HepG2 (cell line): ENCODE measurements around the gene PYGO2. TPM values are rescaled to one million over a fixed set of nuclear protein-coding genes. Genes with fewer than 3 reads are reported as not detected.

Experiments used
- ATF1 ChIP-seq: IDR thresholded peaks from 2 replicates; pipeline ENCODE4 v1.6.1; 2016; ENCODE audit warnings: mild to moderate bottlenecking, control low read depth
- CREB1 ChIP-seq, 2 experiments: fragments of 450-650 bp in 1 of 2; IDR thresholded peaks; 2 replicates each; pipeline ENCODE4 v1.6.1; 2016 to 2017; ENCODE audit warnings: control low read depth in 1 of 2, mild to moderate bottlenecking in 1 of 2, missing compliant biosample characterization in 1 of 2, missing genetic modification characterization in 1 of 2
- DMTF1 ChIP-seq: sonication (generic); formaldehyde crosslinking; IDR thresholded peaks from 2 replicates; pipeline ENCODE4 v1.4.0; 2020; ENCODE audit warnings: mild to moderate bottlenecking, missing genetic modification reagents
- GATA4 ChIP-seq: sonication (generic); IDR thresholded peaks from 2 replicates; pipeline ENCODE4 v1.6.1; 2016; ENCODE audit warnings: antibody characterized with exemption, low read depth, borderline replicate concordance
- KDM6A ChIP-seq: IDR thresholded peaks from 2 replicates; pipeline ENCODE4 v1.6.1; 2016; ENCODE audit warnings: low read depth
- SP1 ChIP-seq, 2 experiments: fragments of 450-650 bp in 1 of 2; sonication (generic) in 1 of 2; formaldehyde crosslinking in 1 of 2; IDR thresholded peaks; 2 replicates each; pipeline versions ENCODE4 v1.4.0 to v1.6.1; 2016 to 2020; ENCODE audit warnings: missing genetic modification reagents in 1 of 2
- SP140L ChIP-seq: sonication (generic); formaldehyde crosslinking; IDR thresholded peaks from 2 replicates; pipeline ENCODE4 v1.4.0; 2020; ENCODE audit warnings: missing genetic modification reagents, borderline replicate concordance
- STAT6 ChIP-seq: sonication (generic); formaldehyde crosslinking; IDR thresholded peaks from 2 replicates; pipeline ENCODE4 v1.4.0; 2020; ENCODE audit warnings: missing genetic modification reagents, mild to moderate bottlenecking, borderline replicate concordance
- ZBTB21 ChIP-seq: sonication (generic); formaldehyde crosslinking; IDR thresholded peaks from 2 replicates; pipeline ENCODE4 v1.4.0; 2020; ENCODE audit warnings: missing genetic modification reagents
- ZBTB34 ChIP-seq: sonication (generic); formaldehyde crosslinking; IDR thresholded peaks from 2 replicates; pipeline ENCODE4 v1.8.0; 2022; ENCODE audit warnings: mild to moderate bottlenecking, missing genetic modification reagents
- ZMYM3 ChIP-seq: sonication (generic); formaldehyde crosslinking; IDR thresholded peaks from 2 replicates; pipeline ENCODE4 v1.5.1; 2020; ENCODE audit warnings: mild to moderate bottlenecking, missing genetic modification reagents
- ZNF563 ChIP-seq: sonication (generic); formaldehyde crosslinking; IDR thresholded peaks from 2 replicates; pipeline ENCODE4 v1.8.0; 2022; ENCODE audit warnings: mild to moderate bottlenecking, moderate library complexity, missing genetic modification reagents
- ZNF609 ChIP-seq: sonication (generic); formaldehyde crosslinking; IDR thresholded peaks from 2 replicates; pipeline ENCODE4 v1.4.0; 2020; ENCODE audit warnings: mild to moderate bottlenecking, missing genetic modification reagents, borderline replicate concordance
- ZNF678 ChIP-seq: sonication (generic); formaldehyde crosslinking; IDR thresholded peaks from 2 replicates; pipeline ENCODE4 v1.4.0; 2020; ENCODE audit warnings: mild to moderate bottlenecking, missing genetic modification reagents
- ZNF710 ChIP-seq: sonication (generic); formaldehyde crosslinking; IDR thresholded peaks from 2 replicates; pipeline ENCODE4 v1.5.0; 2020; ENCODE audit warnings: mild to moderate bottlenecking, missing genetic modification reagents, borderline replicate concordance
- polyA plus RNA-seq, 8 experiments: library from polyadenylated mRNA; depleted of rRNA in 3 of 8; stranded (reverse) in 7 of 8; unstranded in 1 of 8; fragments of >200 nt; fragmentation: Illumina TruSeq in 4 of 8; extraction: Trizol in 4 of 8; gene quantifications; 2 replicates each; pipeline versions ENCODE4 v1.2.1 to v1.2.3, GENCODE V29; 2011 to 2016; ENCODE audit warnings: low read depth in 4 of 8, missing spikeins in 1 of 8, mixed read lengths in 1 of 8; ENCODE audit not compliant: insufficient read depth in 1 of 8
- total RNA-seq, 5 experiments: library from RNA; depleted of rRNA; stranded (reverse); fragments of >200 nt; fragmentation: Illumina TruSeq; extraction: Trizol; gene quantifications; 2 replicates each; pipeline ENCODE4 v1.2.3, GENCODE V29; 2016; ENCODE audit warnings: low read depth in 1 of 5

PYGO2 gene
- total and polyA plus RNA-seq, 2 of the 13 experiments (the other 11 are each of a cell fraction or from before 2014, with no cell fraction given) = 20.3 to 21.8 TPM

- no peak for TF ChIP-seq STAT6 (CRISPR knock-in tag)
- TF ChIP-seq ZBTB34 (CRISPR knock-in tag) = peak; percentile 95
- TF ChIP-seq CREB1 (IDR thresholded peaks at IDR 0.05) = no peak
- TF ChIP-seq CREB1 (CRISPR knock-in tag; IDR thresholded peaks at IDR 0.05) = no peak
- peak; percentile 97; the same call in 1 of the 2 replicates for TF ChIP-seq SP140L (CRISPR knock-in tag)
- no peak for TF ChIP-seq ATF1 (CRISPR knock-in tag)
- no peak for TF ChIP-seq SP1 (IDR thresholded peaks at IDR 0.05)
- TF ChIP-seq SP1 (CRISPR knock-in tag; IDR thresholded peaks at IDR 0.05) = peak; percentile 9; the same call in 1 of the 2 replicates
- TF ChIP-seq ZNF710 (CRISPR knock-in tag) = peak; percentile 92; the same call in 1 of the 2 replicates
- TF ChIP-seq ZMYM3 (CRISPR knock-in tag) = peak; percentile 75
- TF ChIP-seq ZNF563 (CRISPR knock-in tag) = peak; percentile 99
- TF ChIP-seq KDM6A (CRISPR knock-in tag) = no peak
- peak; percentile 97 for TF ChIP-seq DMTF1
- TF ChIP-seq GATA4 = peak; percentile 67; the same call in 1 of the 2 replicates
- TF ChIP-seq ZNF678 (CRISPR knock-in tag) = peak; percentile 99
- TF ChIP-seq ZNF609 (CRISPR knock-in tag) = peak; percentile 90
- TF ChIP-seq ZBTB21 = peak; percentile 73; the same call in 1 of the 2 replicates
Measured at GRCh38 chr1:154936555-154937084, 25.0 kb downstream of the PYGO2 start, which contains the start of gene PMVK (continued).
